Left lung (tissue), 10 donors: ENCODE measurements around the gene ADRA2C. TPM values are rescaled to one million over a fixed set of nuclear protein-coding genes. Genes with fewer than 3 reads are reported as not detected.

Source experiments
- ATAC-seq: fragments of 200-7000 bp; cut with Tn5 transposase; one replicate; pipeline ENCODE4 v1.9.1; 2020; ENCODE audit warnings: moderate library complexity
- DNase-seq, 4 donors: peaks; one replicate each; pipeline ENCODE4 v3.0.0-alpha.2; 2013 to 2020
- H3K27ac ChIP-seq, 2 donors: fragments of 200-600 bp; sonication (generic) in 1 of 2; one replicate each; pipeline versions ENCODE4 v1.5.0 to v1.8.0; 2020 to 2021
- H3K27me3 ChIP-seq, 2 donors: fragments of 200-600 bp; sonication (generic) in 1 of 2; one replicate each; pipeline versions ENCODE4 v1.5.0 to v1.8.0; 2020 to 2021
- H3K36me3 ChIP-seq, 2 donors: fragments of 200-600 bp; sonication (generic) in 1 of 2; one replicate each; pipeline versions ENCODE4 v1.5.0 to v1.8.0; 2020 to 2021
- H3K4me1 ChIP-seq, 2 donors: fragments of 200-600 bp; one replicate each; pipeline ENCODE4 v1.8.0; 2021
- H3K4me3 ChIP-seq, 2 donors: fragments of 200-600 bp; sonication (generic) in 1 of 2; one replicate each; pipeline versions ENCODE4 v1.5.0 to v1.8.0; 2020 to 2021; ENCODE audit warnings: mild to moderate bottlenecking in 1 of 2
- H3K9me3 ChIP-seq, 2 donors: fragments of 200-600 bp; sonication (generic) in 1 of 2; one replicate each; pipeline versions ENCODE4 v1.5.0 to v1.8.0; 2020 to 2021
- intact Hi-C, 2 donors: fragments of 100-400 bp; cut with DNase I; formaldehyde crosslinking; loops; one replicate each; pipeline versions ENCODE4 v1.11.2 to v1.14.2; 2022
- polyA plus RNA-seq, 6 donors: library from polyadenylated mRNA; unstranded; fragments of 120-200 nt; gene quantifications; one replicate each; pipeline ENCODE4 v1.2.1, GENCODE V29; 2013; ENCODE audit not compliant: insufficient read length in 6 of 6
- total RNA-seq, 2 donors: library from RNA; stranded (reverse); fragmentation: NEBNext Ultra II Directional; extraction: Animal tissue kit (Norgen Biotek cat#: 25700); gene quantifications; one replicate each; pipeline ENCODE4 v1.2.1, GENCODE V29; 2021
- TF ChIP-seq, protein P1 (sequence below), 2 donors: fragments of 200-600 bp; sonication (generic) in 1 of 2; IDR thresholded peaks; one replicate each; pipeline versions ENCODE4 v1.5.0 to v1.8.0; 2021; ENCODE audit warnings: antibody characterized with exemption in 2 of 2
- donor health status: DM: no; HTN: yes; CAD: no.
- donor health status: DM: no; HTN: no; CAD: no.

ADRA2C gene
- total and polyA plus RNA-seq, 8 donors: 0.63 to 3.2 (median 0.85) TPM

DNA sequence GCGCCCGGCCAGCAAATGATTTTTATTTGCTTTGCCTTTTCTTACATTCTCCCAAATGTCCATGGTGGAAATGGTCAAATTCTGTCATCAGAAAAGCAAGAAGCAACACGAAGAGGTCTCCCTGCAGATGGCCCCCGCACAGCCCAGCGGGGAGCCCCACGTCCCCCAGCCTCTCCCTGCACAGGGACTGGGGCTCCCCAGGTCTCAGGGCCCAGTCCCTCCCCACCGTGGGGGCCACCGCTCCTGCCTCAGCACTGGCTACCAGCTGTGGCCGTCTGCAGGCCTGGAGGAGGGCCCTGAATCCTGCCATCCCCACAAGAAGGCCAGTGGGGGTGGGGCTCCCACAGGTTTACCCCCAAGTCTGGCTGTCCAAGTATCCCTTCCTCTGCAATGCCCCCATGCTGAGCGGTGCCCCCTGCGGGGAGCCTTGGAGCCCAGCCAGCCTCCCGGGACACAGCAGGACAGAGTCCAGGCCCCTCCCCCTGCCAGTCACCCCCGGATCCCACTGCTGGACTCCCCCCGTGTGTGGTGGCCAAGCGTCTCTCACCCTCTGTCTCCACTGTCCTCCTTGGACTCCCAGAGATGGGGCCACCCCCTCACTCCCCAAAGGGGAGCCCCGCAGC is 38.2 kb upstream of the ADRA2C start:
- DNase-seq (no peak), ATAC-seq (no peak)
- H3K9me3 ChIP-seq: no peaks in the 10 kb centered on the region
- H3K4me1 ChIP-seq: no peaks in the 10 kb centered on the region
- no peak overlapping the region for H3K4me3 ChIP-seq
- H3K27me3 ChIP-seq: peaks cover 15 to 82% of the 10 kb centered on the region in 2 donors
- H3K27ac ChIP-seq: no peak overlapping the region
- TF ChIP-seq, protein P1, sequence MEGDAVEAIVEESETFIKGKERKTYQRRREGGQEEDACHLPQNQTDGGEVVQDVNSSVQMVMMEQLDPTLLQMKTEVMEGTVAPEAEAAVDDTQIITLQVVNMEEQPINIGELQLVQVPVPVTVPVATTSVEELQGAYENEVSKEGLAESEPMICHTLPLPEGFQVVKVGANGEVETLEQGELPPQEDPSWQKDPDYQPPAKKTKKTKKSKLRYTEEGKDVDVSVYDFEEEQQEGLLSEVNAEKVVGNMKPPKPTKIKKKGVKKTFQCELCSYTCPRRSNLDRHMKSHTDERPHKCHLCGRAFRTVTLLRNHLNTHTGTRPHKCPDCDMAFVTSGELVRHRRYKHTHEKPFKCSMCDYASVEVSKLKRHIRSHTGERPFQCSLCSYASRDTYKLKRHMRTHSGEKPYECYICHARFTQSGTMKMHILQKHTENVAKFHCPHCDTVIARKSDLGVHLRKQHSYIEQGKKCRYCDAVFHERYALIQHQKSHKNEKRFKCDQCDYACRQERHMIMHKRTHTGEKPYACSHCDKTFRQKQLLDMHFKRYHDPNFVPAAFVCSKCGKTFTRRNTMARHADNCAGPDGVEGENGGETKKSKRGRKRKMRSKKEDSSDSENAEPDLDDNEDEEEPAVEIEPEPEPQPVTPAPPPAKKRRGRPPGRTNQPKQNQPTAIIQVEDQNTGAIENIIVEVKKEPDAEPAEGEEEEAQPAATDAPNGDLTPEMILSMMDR (IDR thresholded peaks at IDR 0.05): no peak
- intact Hi-C loops: no loop called here
- no peaks in the 10 kb centered on the region for H3K36me3 ChIP-seq

DNA sequence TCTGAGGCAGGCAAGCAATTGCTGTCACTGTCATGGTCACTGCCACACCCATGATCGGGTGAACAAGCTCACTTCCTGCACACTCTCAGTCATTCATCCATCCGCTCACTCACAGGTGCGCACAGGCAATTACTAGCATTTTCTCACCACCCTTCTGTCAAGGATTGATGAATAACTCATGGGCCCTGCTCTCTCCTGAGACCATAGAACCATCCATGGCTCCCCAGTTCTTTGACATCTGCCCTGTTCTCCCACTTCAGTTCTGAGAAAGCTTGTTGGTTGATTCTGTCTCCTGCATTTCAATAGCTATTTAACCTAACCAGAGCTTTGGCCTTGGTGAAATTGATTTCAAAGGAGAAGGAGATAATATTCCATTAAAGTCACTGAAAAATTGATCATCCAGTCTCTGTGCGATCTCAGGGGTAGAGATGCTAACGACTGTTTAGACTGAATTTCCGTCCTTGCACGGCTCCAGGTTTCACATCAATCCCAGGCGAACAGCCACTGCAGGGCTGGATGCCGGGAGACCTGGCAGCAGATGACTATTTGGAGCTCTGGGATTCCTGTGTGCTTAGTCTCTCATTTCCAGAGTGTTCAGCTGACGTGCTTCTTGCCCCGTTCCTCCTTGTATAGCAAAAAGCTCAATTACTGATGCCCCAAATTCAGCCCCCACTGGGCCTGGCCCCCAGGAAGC is 36.9 kb upstream of the ADRA2C start:
- no peaks in the 10 kb centered on the region for H3K9me3 ChIP-seq
- DNase-seq (no peak), ATAC-seq (no peak)
- TF ChIP-seq, protein P1 (IDR thresholded peaks at IDR 0.05): no peak
- H3K4me3 ChIP-seq: no peak overlapping the region
- no peaks in the 10 kb centered on the region for H3K4me1 ChIP-seq
- no peaks in the 10 kb centered on the region for H3K36me3 ChIP-seq
- peaks cover 13 to 82% of the 10 kb centered on the region in 2 donors for H3K27me3 ChIP-seq
- intact Hi-C loops: no loop called here
- H3K27ac ChIP-seq: no peak overlapping the region

DNA sequence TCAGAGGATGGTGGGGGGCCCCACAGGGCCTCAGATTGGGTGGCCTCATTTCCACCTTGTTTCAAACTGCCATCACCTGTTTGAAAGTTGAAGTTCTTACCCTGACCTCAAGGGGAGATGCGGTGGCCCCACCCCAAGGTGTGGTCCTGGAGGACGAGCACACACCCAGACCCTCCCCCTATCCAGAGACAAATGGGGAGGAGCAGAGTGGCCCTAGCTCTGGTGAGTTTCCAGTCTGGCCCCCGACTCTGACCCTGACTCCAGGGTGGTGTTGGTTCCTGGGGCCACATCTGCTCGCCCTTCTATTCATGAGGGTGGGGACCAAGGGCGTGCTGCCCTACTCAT is 36.3 kb upstream of the ADRA2C start:
- no peak overlapping the region for H3K4me3 ChIP-seq
- H3K4me1 ChIP-seq: no peaks in the 10 kb centered on the region
- peaks cover 7 to 82% of the 10 kb centered on the region in 2 donors for H3K27me3 ChIP-seq
- no peak overlapping the region for H3K27ac ChIP-seq
- DNase-seq: no peak
- intact Hi-C loops: no loop called here
- no peaks in the 10 kb centered on the region for H3K36me3 ChIP-seq
- TF ChIP-seq, protein P1 (IDR thresholded peaks at IDR 0.05): no peak
- H3K9me3 ChIP-seq: no peaks in the 10 kb centered on the region
- ATAC-seq: no peak

DNA sequence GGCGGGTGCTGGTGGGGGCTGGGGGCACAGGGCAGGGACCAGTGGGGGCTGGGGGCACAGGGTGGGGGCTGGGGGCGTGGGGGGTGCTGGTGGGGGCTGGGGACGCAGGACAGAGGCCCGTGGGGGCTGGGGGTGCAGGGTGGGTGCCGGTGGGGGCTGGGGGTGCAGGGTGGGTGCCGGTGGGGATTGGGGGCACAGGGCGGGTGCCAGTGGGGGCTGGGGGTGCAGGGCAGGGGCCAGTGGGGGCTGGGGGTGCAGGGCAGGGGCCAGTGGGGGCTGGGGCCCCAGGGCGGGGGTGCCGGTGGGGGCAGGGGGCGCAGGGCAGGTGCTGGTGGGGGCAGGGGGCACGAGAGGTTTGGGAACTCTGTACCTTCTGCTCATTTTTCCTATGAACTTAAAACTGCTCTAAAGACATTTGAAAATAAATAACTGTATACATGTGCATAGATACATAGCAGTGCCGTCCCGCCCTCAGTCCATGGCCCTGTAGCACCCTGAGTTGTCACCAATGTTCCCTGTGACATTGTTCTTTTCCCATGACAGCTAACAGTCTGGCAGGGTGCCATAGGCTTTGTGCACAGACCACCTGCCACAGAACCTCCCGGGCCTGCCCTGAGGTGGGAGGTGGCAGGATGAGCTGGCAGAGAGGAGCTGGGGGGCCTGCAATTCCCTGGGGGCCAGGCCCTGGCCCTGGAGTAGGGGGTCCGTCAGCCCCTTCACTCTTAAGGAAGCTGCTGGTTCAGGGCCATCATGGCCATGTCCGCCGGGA is 35.6 kb upstream of the ADRA2C start:
- TF ChIP-seq, protein P1 (IDR thresholded peaks at IDR 0.05): no peak
- Histone ChIP-seq H3K36me3 (no peaks in the 10 kb centered on the region), H3K4me3 (no peak overlapping the region), H3K27me3 (peaks cover under 1 to 82% of the 10 kb centered on the region in 2 donors), H3K4me1 (no peaks in the 10 kb centered on the region), H3K27ac (no peak overlapping the region), H3K9me3 (no peaks in the 10 kb centered on the region)
- ATAC-seq (no peak), DNase-seq (no peak)
- intact Hi-C loops: no loop called here
